Measurements from ENCODE around the gene DCAF8L1. TPM values are rescaled to one million over a fixed set of nuclear protein-coding genes. Genes with fewer than 3 reads are reported as not detected.

Gene DCAF8L1
- total RNA-seq (2021): not detected in 2 replicates
- long read RNA-seq: 0 reads

DNA sequence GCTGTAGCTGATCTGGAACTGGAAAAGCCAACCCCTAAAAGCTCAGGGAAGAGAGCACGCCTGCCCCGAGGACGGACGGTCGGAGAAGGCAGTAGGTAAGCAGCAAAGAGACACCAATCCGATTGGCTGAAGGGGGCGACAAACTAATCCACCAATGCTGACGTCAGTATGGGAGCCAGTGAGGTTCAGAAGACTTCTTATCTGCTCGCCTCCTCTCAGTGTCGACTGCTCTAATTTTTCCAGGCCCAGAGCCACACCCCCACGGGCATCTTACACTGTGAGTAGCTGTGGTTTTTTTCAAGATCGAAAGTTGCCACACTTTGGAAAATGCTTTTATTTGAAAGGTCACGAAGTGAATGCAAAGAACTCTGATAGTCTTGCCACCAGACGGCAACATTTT, at the start of gene DCAF8L1:
DCAF8L1 (minus strand) TSS at position 101 of the 400 bp plus-strand sequence. CDS start 115 bp downstream, outside the sequence.
- no CpG with 5 or more reads among the region's 14 CpGs for WGBS (ENCODE audit: extremely low coverage, insufficient read length, low lambda C conversion rate)
- Histone ChIP-seq H3K4me2 (ENCODE audit: insufficient read depth, insufficient read length, low read length) (no peak within 1 kb of the TSS), H3K27me3 (ENCODE audit: insufficient read depth, low read length) (no peaks in the 10 kb centered on the region), H3K27ac (ENCODE audit: insufficient read length, low read depth, low read length) (no peak within 1 kb of the TSS), H3K79me1 (ENCODE audit: insufficient read depth, low read depth, low read length, poor library complexity, severe bottlenecking) (no peaks in the 10 kb centered on the region), H3K18ac (ENCODE audit: insufficient read length, low read depth, low read length) (no peak within 1 kb of the TSS), H2AFZ (ENCODE audit: low read length) (no peak within 1 kb of the TSS), H3K4me1 (ENCODE audit: insufficient read depth, low read length) (no peaks in the 10 kb centered on the region), H4K20me1 (ENCODE audit: control insufficient read depth, insufficient read depth, insufficient read length) (no peaks in the 10 kb centered on the region), H2AK5ac (ENCODE audit: insufficient read length, low read length) (no peak within 1 kb of the TSS), H4K5ac (ENCODE audit: insufficient read length, low read depth, low read length) (no peak within 1 kb of the TSS), H2BK15ac (ENCODE audit: low read depth, low read length) (no peak within 1 kb of the TSS), H4K8ac (replicated peaks; ENCODE audit: insufficient read length, low read depth, low read length) (no peak within 1 kb of the TSS), H2BK20ac (ENCODE audit: low read depth, low read length, poor library complexity, severe bottlenecking) (no peak within 1 kb of the TSS), H2BK12ac (ENCODE audit: insufficient read length, low read depth, low read length) (no peak within 1 kb of the TSS), H3K9me3 (ENCODE audit: control insufficient read depth, low read depth, low read length) (peaks cover 18% of the 10 kb centered on the region), H3K14ac (ENCODE audit: insufficient read depth, low read length) (no peak within 1 kb of the TSS), H3T11ph (ENCODE audit: low read length) (no peak within 1 kb of the TSS), H2BK5ac (ENCODE audit: insufficient read length, low read length) (no peak within 1 kb of the TSS), H4K91ac (ENCODE audit: insufficient read length, low read depth, low read length) (no peak within 1 kb of the TSS), H3K4ac (ENCODE audit: low read depth, low read length) (no peak within 1 kb of the TSS), H3K23ac (ENCODE audit: insufficient read length, low read depth, low read length) (no peak within 1 kb of the TSS), H3K56ac (ENCODE audit: insufficient read length, low read depth, low read length) (no peak within 1 kb of the TSS), H2BK120ac (ENCODE audit: low read depth, low read length, poor library complexity, severe bottlenecking) (no peak within 1 kb of the TSS), H3K23me2 (ENCODE audit: insufficient read length, low read depth, low read length, poor library complexity, severe bottlenecking) (no peaks in the 10 kb centered on the region), H3K79me2 (ENCODE audit: insufficient read depth, low read length) (no peaks in the 10 kb centered on the region), H3K9ac (ENCODE audit: extremely low read depth, insufficient read length, low read length) (no peak within 1 kb of the TSS)
- peaks cover 53% of the 10 kb centered on the region in 2 experiments for H3K9me3 Mint-ChIP-seq
- H3K4me1 Mint-ChIP-seq: no peaks in the 10 kb centered on the region
- peaks cover 0 to 2% (median 0%) of the 10 kb centered on the region in 3 experiments; a peak in 2 of 7 replicates for H3K36me3 Mint-ChIP-seq (ENCODE audit: insufficient read depth in 1 of 3, low read depth in 3 of 3)
- TF ChIP-seq, protein P1, sequence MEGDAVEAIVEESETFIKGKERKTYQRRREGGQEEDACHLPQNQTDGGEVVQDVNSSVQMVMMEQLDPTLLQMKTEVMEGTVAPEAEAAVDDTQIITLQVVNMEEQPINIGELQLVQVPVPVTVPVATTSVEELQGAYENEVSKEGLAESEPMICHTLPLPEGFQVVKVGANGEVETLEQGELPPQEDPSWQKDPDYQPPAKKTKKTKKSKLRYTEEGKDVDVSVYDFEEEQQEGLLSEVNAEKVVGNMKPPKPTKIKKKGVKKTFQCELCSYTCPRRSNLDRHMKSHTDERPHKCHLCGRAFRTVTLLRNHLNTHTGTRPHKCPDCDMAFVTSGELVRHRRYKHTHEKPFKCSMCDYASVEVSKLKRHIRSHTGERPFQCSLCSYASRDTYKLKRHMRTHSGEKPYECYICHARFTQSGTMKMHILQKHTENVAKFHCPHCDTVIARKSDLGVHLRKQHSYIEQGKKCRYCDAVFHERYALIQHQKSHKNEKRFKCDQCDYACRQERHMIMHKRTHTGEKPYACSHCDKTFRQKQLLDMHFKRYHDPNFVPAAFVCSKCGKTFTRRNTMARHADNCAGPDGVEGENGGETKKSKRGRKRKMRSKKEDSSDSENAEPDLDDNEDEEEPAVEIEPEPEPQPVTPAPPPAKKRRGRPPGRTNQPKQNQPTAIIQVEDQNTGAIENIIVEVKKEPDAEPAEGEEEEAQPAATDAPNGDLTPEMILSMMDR (conservative IDR thresholded peaks at IDR 0.05): no peak
- no peak for DNase-seq
- H3K27me3 Mint-ChIP-seq (ENCODE audit: low read depth): no peaks in the 10 kb centered on the region; the same call in 1 of the 2 replicates
- no peak within 1 kb of the TSS for H3K27ac Mint-ChIP-seq
- no peak within 1 kb of the TSS for H3K4me3 Mint-ChIP-seq
